Mammary epithelial cell (primary cell): Measurements from ENCODE around the gene CTTNBP2NL.

Experiments
- CTCF ChIP-seq, 2 donors: IDR thresholded peaks in 1 of 2; conservative IDR thresholded peaks in 1 of 2; 2 replicates each; pipeline ENCODE4 v1.5.1; 2011 to 2012; ENCODE audit warnings: inconsistent platforms in 2 of 2, low read length in 2 of 2, mild to moderate bottlenecking in 2 of 2, control low read depth in 1 of 2, low read depth in 1 of 2; ENCODE audit not compliant: insufficient read depth in 1 of 2; ENCODE audit errors: extremely low read depth in 1 of 2
- EZH2 ChIP-seq: IDR thresholded peaks from 2 replicates; pipeline ENCODE4 v1.6.1; 2012; ENCODE audit warnings: low read length, inconsistent platforms, borderline replicate concordance

DNA sequence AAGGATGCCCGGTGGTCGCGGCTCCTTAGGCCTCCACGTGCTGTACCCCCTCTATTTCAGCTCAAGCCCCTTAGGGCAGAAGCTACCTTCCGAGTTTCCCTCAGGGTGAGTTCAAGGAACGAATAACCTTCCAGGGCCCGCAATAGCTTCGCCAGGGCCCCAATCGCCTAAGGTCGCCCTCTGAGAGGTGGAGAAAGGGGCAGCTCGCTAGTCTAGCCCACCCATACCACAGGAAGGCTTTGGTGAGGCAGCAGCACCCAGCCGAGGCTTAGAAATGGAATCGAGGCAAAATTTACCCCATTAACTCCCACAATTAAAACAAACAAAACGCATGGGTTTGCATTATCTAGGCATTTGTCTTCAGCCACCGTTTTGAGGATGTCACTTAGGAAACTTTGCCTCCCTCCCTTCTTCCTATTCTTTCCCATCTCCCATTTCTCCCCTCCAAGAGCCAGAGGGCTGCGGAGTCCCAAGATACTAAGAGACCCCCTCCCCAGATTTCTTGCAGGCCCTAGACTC, 113.7 kb downstream of the CTTNBP2NL start:
- no peak for TF ChIP-seq CTCF (conservative IDR thresholded peaks at IDR 0.05 in 1 of 2, IDR thresholded peaks at IDR 0.05 in 1 of 2; ENCODE audit: extremely low read depth in 1 of 2, insufficient read depth in 1 of 2, low read depth in 1 of 2, low read length in 2 of 2)
- TF ChIP-seq EZH2: no peak
